HUES48 (cell line): ENCODE data around the gene ADAMTS17.

Source experiments
- H3K27ac ChIP-seq: one replicate; pipeline ENCODE4 v1.7.0; 2013; ENCODE audit warnings: low read depth, low read length, inconsistent platforms
- H3K27me3 ChIP-seq: 2 replicates; pipeline ENCODE4 v1.6.1; 2013; ENCODE audit warnings: mild to moderate bottlenecking, low read length; ENCODE audit not compliant: control insufficient read depth, insufficient read depth
- H3K36me3 ChIP-seq: 2 replicates; pipeline ENCODE4 v1.6.1; 2013; ENCODE audit warnings: low read length; ENCODE audit not compliant: control insufficient read depth, insufficient read depth
- H3K4me1 ChIP-seq: 2 replicates; pipeline ENCODE4 v1.6.1; 2013; ENCODE audit warnings: mild to moderate bottlenecking, low read length; ENCODE audit not compliant: control insufficient read depth, insufficient read depth
- H3K4me3 ChIP-seq: 2 replicates; pipeline ENCODE4 v1.5.1; 2013; ENCODE audit warnings: mild to moderate bottlenecking, low read depth, low read length
- H3K9ac ChIP-seq: 2 replicates; pipeline ENCODE4 v1.6.1; 2013; ENCODE audit warnings: mild to moderate bottlenecking, low read depth, low read length, moderate library complexity
- H3K9me3 ChIP-seq: 2 replicates; pipeline ENCODE4 v1.6.1; 2013; ENCODE audit warnings: low read length; ENCODE audit not compliant: control insufficient read depth, insufficient read depth

The ADAMTS17 gene

DNA sequence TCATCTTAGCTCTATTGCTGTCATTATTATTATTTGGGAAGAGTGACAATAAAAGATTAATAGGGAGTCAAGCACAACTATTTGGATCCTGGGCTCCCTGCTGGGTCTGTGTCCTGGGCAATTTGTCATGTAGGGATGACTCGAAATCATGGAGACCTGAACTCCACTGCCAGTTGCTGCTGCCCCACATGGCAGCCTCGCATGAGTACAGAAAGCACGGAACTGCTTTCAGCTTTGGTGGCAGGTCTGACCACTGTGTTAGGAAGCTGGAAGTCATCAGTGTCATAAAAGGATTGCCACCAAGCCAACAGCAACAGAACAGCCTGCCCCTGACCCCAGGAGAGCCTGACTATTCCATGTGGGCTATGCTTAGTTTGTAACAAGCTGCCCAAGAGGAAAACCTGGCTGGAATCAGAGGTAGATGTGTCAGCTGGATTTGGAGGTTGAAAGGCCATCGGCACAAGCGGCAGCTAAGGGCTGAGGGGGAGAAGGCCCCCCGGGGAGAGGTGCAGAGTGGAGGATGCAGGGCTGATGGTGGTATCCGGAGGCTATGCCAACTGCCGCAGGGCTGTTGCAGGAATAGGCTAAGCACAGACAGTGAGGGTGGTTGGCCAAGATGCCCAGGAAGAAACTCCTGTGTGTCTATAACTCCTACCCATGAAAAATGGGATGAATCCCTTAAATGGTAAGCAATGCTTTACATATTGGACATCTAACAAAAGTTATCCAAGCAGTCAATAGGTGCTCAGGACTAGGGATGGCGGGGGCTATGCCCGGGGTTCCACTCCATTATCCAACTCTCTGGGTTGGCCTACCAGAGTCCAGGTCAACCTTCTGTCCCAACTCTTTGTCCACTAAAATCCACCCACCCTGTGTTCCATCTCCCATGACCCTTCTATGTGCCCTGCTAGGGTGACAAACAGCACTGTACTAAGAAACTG, 291.6 kb downstream of the ADAMTS17 start:
- Histone ChIP-seq H3K4me3 (no peak overlapping the region), H3K9ac (no peak overlapping the region), H3K4me1 (no peaks in the 10 kb centered on the region), H3K27me3 (no peaks in the 10 kb centered on the region), H3K9me3 (peaks cover 4% of the 10 kb centered on the region; the same call in 1 of the 2 replicates), H3K36me3 (no peaks in the 10 kb centered on the region), H3K27ac (no peak overlapping the region)

DNA sequence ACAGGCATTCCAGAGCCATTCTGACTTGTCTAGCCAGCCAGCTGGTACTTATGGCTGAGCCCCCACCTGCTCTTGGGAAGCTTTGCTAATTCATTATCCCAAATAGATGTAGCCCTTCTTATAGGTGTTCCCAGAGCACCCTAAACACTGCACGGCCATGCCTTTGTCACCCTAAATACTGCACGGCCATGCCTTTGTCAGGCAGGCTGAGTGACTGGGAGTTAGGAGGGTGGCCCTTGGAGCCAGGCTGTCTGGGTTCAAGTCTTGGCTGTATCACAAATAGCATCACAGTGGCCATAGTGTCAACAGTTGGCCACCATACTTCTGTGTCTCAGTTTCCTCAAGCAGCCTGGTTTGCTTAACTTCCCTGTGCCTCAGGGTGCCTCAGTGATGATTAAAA, 292.3 kb downstream of the ADAMTS17 start:
- Histone ChIP-seq H3K4me3 (no peak overlapping the region), H3K36me3 (no peaks in the 10 kb centered on the region), H3K27ac (no peak overlapping the region), H3K27me3 (no peaks in the 10 kb centered on the region), H3K9me3 (peaks cover 5% of the 10 kb centered on the region; the same call in 1 of the 2 replicates), H3K9ac (no peak overlapping the region), H3K4me1 (no peaks in the 10 kb centered on the region)

DNA sequence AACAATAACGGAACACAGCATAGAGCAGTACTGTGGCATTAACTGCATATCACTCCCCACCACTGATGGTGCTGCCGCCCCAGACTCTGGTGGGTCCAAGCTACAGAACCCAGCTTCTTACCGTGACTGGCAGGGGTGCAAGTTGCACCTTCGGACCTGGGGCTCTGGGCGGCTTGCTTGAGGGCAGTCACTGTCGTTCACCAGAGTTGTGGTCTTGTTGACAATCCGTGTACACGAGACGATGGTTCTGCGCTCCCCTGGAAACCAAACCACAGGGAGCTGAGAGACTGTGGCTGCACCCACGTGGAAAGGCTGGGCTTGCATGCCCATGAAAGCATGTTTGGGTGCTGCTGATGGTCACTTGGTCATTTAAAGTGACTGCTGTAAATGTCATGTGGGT, 293.0 kb downstream of the ADAMTS17 start:
- Histone ChIP-seq H3K27ac (no peak overlapping the region), H3K4me1 (no peaks in the 10 kb centered on the region), H3K36me3 (no peaks in the 10 kb centered on the region), H3K4me3 (no peak overlapping the region), H3K9ac (no peak overlapping the region), H3K27me3 (no peaks in the 10 kb centered on the region), H3K9me3 (peaks cover 5% of the 10 kb centered on the region; the same call in 1 of the 2 replicates)

DNA sequence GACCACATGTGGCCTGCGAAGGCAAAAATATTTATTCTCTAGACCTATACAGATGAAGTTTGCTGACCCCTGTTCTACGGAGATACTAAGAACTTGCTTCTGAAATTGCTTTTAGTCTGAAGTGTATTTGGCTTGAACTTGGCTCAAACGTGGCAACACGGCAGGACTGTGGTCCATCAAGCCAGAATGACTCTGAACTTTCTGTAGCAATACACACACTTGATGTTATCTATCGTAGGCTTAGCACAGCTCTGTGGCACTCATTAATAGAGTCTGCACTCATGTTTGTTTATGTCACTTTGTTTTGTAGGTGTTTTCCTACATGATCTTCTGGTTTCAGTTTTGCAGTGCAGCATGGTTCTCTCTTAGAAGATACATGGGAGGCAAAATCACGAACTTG, 298.1 kb downstream of the ADAMTS17 start:
- no peak overlapping the region for H3K4me3 ChIP-seq
- no peaks in the 10 kb centered on the region for H3K4me1 ChIP-seq
- no peak overlapping the region for H3K27ac ChIP-seq
- no peaks in the 10 kb centered on the region for H3K27me3 ChIP-seq
- H3K9ac ChIP-seq = no peak overlapping the region
- no peaks in the 10 kb centered on the region for H3K36me3 ChIP-seq
- H3K9me3 ChIP-seq = peaks cover 5% of the 10 kb centered on the region; the same call in 1 of the 2 replicates

DNA sequence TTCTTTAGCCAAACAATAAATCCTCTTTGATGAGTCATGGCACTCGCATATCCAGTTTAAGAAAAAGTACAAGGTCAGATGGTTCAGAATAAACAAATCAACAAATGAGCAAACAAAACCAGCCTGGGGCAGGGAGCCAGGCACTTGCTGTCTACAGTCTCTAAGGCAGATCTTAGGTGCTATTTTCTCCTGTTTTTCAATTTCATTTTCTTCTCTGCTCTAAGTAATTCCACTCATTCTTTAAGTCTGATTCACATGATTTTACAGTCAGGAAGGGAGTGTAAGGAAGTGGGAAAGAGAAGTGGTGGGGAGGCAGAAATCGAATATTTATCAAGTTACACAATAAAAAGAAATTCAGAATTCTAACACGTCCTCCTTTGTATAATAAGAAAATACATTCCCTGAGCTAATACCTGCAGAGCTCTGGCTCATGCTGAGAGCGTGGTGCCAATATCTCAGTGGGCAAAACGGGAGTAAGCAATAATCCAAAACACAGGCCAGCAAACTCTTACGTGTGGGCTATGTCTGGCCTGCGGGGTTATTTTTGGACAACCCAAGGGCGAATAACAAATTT, 298.6 kb downstream of the ADAMTS17 start:
- Histone ChIP-seq H3K9ac (no peak overlapping the region), H3K27ac (no peak overlapping the region)

DNA sequence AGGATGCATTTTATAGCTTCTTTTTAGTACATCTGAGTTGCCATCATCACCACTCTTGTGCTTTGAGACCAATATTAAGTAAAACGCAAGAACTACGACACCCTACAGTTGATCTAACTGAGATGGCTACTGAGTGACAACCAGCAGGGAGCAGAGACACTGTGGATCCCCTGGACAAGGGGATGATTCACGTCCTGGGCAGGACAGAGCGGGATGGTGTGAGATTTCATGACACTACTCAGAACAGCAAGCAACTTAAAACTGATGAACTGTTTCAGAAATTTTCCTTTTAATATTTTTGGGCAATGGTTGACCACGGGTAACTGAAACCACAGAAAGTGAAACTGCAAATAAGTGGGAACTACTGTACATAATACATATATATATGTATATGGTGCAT, 299.2 kb downstream of the ADAMTS17 start:
- H3K27ac ChIP-seq = no peak overlapping the region
- no peak overlapping the region for H3K4me3 ChIP-seq
- no peaks in the 10 kb centered on the region for H3K27me3 ChIP-seq
- H3K4me1 ChIP-seq = no peaks in the 10 kb centered on the region
- no peak overlapping the region for H3K9ac ChIP-seq
- H3K9me3 ChIP-seq = peaks cover 5% of the 10 kb centered on the region; the same call in 1 of the 2 replicates
- no peaks in the 10 kb centered on the region for H3K36me3 ChIP-seq

More for the DNA sequence above, 298.6 kb downstream of the ADAMTS17 start:
- no peaks in the 10 kb centered on the region for H3K27me3 ChIP-seq
- H3K4me1 ChIP-seq = no peaks in the 10 kb centered on the region
- peaks cover 5% of the 10 kb centered on the region; the same call in 1 of the 2 replicates for H3K9me3 ChIP-seq
- H3K36me3 ChIP-seq = no peaks in the 10 kb centered on the region
- H3K4me3 ChIP-seq = no peak overlapping the region

DNA sequence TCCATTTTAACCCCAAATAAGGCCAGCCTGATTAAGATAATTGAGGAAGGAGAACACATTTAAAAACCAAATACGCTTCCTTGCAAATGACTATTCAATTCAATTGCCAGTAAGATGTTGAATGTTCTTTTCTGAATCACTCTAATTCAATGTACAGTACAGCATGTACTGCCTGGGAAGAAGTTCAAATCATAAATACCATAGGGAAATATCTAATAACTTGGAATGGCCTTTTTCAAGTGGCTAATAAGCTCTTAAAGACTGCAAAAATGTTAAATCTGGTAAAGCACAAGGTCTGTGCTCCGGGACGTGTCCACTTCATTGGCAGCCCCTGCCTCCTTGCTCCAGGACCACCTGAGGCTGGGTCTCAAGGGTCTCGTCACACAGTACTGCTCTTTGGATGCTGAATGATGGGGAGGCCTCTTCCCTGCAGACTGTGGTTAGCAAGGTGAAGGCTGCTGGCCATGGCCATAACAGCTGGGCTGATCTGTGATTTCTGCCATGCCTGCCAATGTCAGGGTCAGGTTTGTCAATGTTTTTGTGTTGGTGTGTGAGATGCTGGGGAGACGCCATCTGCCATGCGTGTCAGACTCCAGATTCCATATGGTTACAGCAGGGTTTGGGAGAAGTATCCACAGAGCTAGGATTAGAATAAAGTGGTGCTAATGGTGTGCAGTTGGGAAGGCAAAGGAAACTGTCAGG, 300.5 kb downstream of the ADAMTS17 start:
- no peak overlapping the region for H3K27ac ChIP-seq
- no peak overlapping the region for H3K4me3 ChIP-seq
- 0 out of 2 replicates have a peak, but pooled peaks cover 5% of the 10 kb centered on the region for H3K9me3 ChIP-seq
- no peak overlapping the region for H3K9ac ChIP-seq
- no peaks in the 10 kb centered on the region for H3K4me1 ChIP-seq
- H3K36me3 ChIP-seq = no peaks in the 10 kb centered on the region
- no peaks in the 10 kb centered on the region for H3K27me3 ChIP-seq

DNA sequence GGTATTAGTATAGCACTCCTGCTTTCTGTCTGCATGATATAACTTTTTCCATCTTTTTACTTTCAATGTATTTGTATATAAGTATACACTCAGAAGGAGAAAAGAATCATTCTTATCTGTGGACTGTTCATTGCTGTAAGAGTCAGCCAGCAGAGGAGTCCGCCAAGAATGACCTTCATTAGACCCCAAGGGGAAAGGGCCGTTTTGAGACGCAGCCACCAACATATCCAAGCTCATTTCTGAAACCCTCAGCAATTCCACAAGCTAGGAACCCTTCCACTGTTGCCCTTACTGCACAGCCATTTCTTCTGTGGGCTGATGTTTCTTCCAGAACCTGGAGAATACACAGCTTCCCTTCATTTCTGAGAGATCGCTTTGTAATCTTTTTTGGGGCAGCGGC, 301.8 kb downstream of the ADAMTS17 start:
- H3K4me1 ChIP-seq = no peaks in the 10 kb centered on the region
- no peaks in the 10 kb centered on the region for H3K27me3 ChIP-seq
- H3K4me3 ChIP-seq = no peak overlapping the region
- no peaks in the 10 kb centered on the region for H3K9me3 ChIP-seq
- no peaks in the 10 kb centered on the region for H3K36me3 ChIP-seq
- H3K9ac ChIP-seq = no peak overlapping the region
- no peak overlapping the region for H3K27ac ChIP-seq

DNA sequence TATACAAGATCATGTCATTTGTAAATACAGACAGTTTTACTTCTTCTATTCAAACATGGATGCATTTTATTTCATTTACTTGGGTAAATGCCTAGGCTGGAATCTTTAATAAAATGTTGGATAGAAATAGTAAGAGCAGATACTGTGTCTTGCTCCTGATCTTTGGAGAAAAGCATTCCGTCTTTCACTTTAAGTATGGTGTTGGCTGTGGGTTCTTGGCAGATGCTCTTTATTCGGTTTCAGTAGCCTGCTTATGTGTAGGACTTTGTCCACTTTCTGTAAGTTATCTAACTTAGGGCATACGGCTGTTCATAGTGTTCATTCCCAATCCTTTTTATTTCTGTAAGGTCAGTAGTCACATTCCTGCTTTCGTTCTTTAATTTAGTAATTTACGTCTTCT, 303.0 kb downstream of the ADAMTS17 start:
- no peaks in the 10 kb centered on the region for H3K4me1 ChIP-seq
- no peaks in the 10 kb centered on the region for H3K27me3 ChIP-seq
- H3K9ac ChIP-seq = no peak overlapping the region
- H3K9me3 ChIP-seq = no peaks in the 10 kb centered on the region
- H3K36me3 ChIP-seq = no peaks in the 10 kb centered on the region
- H3K4me3 ChIP-seq = no peak overlapping the region
- H3K27ac ChIP-seq = no peak overlapping the region

DNA sequence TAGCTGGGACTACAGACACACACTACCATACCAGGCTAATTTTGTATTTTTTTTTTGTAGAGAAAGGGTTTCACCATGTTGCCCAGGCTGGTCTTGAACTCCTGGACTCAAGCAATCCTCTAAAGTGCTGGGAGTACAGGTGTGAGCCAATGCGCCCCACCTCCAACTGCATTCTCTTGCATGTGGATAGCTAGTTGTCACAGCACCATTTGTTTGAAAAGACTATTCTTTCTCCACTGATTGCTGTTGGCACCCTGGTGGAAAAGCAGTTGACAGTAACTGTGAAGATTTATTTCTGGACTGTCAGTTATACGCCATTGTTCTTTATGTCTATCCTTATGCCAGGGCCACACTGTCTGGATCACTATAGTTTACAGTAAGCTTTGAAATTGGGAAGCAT, 303.9 kb downstream of the ADAMTS17 start:
- no peaks in the 10 kb centered on the region for H3K9me3 ChIP-seq
- H3K27me3 ChIP-seq = no peaks in the 10 kb centered on the region
- no peak overlapping the region for H3K27ac ChIP-seq
- no peaks in the 10 kb centered on the region for H3K4me1 ChIP-seq
- H3K36me3 ChIP-seq = no peaks in the 10 kb centered on the region
- no peak overlapping the region for H3K4me3 ChIP-seq
- no peak overlapping the region for H3K9ac ChIP-seq

DNA sequence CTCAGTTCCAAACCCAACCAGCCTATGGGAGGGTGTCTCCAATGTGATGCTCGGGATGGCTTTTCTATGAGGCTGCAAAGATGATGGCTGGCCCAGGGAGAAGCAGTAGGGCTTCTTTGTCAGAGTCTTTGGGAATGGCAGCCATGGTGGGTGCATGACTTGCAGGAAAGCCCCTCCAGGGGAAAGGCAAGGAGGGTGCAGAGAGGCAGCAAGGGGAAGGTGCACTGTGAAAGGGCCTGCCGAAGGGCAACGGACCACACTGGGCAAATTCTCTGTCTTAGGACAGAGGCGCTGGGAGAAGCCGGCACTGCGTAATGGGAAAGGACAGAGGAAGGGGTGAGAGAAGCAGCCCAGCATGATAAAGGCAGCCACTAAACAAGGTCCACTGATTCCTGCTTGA, 305.8 kb downstream of the ADAMTS17 start:
- Histone ChIP-seq H3K36me3 (no peaks in the 10 kb centered on the region), H3K4me3 (no peak overlapping the region), H3K27ac (no peak overlapping the region), H3K4me1 (no peaks in the 10 kb centered on the region), H3K9ac (no peak overlapping the region), H3K27me3 (no peaks in the 10 kb centered on the region), H3K9me3 (no peaks in the 10 kb centered on the region)
